HG03196 (cell line): ENCODE measurements around the gene DCAF12.
"Not testable (repeated sequence)": the region's sequence is repeated elsewhere in the genome, so short reads cannot be mapped to it uniquely, and the experiment has no call there.

ENCODE experiments used
- ATAC-seq: cut with Tn5 transposase; IDR thresholded peaks from one replicate; pipeline ENCODE4 v1.9.1; 2021; ENCODE audit not compliant: unreplicated experiment

The DCAF12 gene

DNA sequence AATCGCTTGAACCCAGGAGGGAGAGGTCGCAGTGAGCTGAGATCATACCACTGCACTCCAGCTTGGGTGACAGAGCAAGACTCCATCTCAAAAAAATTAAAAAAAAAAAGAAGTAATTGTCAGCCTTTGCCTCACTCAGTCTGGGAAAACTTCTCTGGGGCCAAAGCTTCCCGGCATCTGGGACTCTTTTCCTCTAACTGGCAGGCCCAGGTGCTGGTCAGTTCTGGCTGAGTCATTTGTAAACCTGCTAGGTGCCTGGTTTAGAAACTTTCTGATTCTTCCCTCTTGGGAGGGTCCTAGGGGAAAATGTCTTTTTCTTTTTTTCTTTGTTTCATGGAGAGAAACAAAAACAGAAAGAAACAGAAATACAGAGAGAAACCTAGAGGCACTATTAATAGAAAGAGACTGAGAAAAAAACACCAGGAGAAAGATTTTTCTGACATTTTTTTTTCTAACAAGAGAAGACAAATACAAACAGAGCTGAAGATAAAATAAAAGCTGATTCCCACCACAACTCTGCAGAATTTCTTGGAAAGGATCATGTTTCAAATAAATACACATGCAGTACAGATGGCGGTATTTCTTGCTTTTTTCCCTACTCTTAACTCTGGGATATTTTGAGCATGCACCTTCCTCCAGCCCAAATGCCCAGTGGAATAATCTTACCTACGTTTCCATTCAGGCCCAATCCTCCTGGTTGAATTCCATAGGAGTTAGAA is 55.7 kb downstream of the DCAF12 start:
- ATAC-seq, result no peak

DNA sequence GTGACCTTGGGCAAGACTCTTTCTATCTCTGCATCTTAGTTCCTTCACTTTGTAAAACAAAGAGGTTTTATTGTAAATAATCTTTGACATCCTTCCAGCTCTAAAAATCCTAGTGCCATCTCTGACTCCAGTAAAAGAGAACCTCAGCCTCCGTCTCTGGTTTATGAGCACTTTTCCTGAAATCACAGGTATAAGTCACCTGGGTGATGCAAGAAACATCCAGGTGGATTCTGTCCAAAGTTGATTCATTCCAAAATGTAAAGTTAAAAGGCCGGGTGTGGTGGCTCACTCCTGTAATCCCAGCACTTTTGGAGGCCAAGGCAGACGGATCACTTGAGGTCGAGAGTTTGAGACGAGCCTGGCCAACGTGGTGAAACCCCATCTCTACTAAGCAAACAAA is 56.7 kb downstream of the DCAF12 start:
- no peak for ATAC-seq

DNA sequence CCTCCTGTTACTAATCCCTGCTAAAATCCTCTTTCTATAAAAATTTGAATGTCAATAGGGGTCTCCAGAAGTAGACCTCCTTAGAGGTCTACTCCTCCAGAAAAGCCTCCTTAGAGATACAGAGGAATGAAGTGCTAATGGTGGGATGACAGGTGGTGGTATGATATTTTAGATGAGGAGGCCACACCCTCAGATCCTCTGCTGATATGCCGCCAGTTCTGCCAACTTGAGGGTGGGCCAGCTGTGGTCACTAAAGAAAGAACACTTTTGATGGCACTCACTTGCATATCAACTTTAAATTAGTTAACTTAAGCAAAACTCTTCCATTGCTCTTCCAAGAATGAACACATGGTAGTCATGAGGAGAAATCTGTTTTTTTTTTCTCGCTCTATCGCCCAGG is 61.0 kb downstream of the DCAF12 start:
- ATAC-seq, result no peak

DNA sequence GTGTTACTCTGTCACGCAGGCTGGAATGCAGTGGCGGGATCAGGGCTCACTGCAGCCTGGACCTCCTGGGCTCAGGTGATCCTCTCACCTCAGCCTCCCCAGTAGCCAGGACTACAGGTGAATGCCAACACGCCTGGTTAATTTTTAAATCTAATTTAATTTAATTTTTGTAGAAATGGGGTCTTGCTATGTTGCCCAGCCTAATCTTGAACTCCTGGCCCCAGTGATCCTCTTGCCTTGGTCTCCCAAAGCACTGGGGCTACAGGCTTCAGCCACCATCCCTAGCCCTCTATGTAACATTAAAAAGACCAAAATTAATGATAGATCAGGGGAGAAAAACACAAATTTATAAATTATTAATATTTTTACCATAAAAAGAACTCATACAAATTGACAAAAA is 66.5 kb downstream of the DCAF12 start:
- no peak for ATAC-seq

DNA sequence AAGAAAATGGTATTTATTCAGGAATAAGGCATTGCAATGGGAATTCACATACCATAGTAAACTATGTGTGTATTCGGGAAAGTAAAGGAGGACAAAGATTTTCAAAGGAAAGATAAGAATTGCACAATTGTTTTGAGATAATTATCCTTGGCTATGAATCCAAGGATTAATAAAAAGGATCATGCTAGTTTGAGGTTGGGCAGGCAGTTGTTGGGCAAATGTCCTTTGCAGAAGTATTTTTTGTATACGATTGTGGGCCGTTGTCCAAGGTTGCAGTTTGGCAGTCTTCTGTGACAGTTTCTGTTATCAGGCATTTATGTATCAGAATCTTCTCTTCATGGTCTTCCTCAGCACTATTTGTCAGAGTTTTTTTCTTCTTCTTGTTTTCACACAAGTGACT is 67.2 kb downstream of the DCAF12 start:
- ATAC-seq, result no peak

DNA sequence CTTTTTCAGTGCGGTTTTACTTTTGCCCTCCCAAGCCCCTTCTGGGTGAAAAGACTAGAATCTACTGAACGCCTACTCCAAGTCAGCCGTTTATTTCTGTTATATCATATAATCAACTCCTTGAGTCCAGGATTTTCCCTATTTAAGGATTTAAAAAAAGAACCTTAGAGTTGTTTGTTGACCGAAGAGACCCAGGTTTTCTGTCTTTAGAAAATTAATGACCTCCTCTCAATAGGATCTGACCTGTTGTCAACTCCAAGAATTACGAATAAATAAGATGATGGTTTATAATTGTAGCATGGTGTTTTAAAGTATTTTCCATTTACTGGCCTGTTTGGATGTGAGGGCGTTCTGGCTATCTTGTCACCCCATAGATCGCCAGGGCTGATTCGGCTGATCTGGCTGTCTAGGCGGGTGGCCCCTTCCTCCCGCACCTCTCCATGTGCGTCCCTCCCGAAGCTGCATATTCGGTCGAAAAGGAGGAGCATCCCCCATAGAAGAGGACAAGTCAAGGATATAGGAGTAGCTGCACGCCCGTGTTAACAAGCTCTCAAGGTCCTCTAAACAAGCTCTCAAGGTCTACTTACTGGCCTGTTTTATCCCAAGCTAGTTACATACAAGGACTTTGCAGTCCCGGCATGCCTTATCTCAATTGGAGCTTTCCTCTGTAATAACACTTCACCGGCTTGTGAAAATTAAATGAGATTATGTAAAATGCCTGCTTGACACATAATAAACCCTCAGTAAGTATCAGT is 76.7 kb downstream of the DCAF12 start:
- ATAC-seq, result no peak

DNA sequence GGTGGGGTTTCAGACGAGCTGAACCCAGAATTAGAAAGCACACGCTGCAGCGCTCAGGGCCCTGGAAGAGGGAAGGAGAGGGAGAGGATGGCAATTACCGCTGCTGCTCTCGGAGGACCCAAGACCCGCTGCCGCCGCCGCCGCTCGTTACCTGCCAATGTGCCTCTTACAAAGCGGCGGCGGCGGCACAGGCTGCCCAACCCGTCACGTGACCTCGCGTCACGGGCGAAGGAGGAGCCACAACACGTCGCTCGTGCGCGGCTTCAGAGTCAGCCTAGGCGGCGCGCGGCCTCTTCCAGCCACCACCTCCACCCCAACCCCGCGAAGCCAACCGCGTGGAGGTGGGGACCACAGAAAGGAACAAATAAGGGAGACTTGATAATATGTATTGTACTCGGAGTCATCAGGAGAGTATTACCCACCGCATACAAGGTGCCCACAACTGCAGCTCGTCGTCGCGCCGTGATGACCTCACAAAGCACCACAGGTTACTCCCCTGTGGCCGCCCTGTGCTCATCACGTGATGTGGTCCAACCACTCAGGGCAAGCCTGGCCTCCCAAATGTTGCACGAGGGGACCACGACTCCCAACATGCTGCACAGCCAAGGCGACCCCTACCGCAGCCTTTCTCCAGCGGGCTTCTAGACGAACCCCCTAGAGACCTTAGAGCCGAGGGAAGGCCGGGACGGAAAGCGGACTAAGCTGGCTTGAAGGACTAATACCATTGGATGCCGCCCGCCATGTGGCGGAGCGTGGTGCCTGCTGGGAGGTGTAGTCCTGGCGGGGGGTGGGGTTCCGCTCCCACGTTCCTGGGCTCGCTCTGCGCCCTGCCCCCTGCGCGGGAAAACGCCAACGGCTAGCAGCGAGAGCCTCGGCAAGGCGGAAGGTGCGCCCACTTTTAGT is 77.5 kb downstream of the DCAF12 start, which contains the start of gene UBAP2:
Gene UBAP2, minus strand, starts transcription at position 161 of the 903 bp plus-strand sequence. CDS start 31,739 bp downstream, outside the sequence.
- ATAC-seq, result peak; percentile 81

DNA sequence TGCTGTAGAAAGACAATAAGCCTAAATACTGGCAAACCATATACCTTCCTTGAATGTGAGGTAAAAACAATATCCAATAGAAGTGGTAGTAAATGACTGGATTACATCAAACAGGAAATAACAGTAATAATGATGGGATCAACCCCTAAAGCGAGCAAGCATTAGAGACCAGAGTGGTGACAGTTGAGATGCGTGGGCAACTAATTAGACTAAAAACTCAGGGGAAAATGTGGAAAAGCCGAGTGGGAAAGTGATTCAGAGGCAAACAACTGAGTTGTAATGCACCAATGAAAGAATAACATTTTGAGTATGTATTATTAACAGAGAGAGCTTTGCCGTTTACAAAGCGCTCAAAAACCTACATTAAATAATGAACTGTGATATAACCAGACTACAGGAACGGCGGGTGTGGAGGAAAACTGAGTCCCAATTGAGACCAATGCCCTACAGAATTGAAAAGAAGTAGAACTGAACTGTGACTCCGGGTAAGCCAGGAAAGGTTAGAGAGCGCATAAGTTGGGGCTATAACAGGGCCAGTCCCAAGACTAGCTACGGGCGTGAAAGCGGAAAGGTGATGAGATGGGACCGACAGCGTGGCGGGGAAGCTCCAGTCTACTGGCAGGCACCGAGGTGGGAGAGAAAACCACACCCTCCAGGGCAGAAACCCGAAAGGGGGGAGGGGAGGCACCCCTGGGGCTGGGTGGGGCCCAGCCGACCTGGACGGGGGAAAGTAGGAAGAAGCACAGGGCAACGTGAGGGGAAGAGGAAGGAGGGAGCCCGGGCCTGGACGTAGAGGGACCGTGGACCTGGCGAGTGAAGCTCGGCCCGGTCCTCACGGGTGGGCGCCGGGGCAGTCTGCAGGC is 78.4 kb downstream of the DCAF12 start:
- ATAC-seq, result peak; percentile 32

DNA sequence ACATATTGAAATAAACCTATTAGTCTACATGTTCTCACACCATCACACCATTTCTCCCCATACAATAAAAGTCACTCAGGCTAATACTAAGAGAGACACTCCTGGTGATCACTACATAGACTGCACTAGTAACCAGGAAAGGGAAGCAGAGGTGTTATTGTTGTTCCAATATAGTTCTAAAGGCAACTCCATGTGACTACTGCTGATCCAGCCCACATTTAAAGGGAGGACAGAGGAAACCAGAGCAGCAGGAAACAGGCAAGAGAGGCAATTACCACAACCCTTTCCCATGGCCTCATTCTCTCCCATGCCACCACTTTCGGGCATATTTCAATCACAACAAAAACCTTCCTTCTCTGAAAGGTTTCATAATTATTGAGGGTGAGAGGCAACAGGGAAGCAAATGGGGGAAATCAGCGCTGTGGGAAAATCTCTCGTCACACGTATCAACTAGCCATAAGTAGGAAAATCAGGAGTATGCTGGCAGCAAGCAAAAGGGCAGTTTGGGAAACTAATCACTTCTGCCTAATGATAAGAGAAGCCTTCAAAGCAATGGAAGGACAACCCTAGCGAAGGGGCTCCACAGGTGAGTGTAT is 79.6 kb downstream of the DCAF12 start:
- no peak for ATAC-seq

DNA sequence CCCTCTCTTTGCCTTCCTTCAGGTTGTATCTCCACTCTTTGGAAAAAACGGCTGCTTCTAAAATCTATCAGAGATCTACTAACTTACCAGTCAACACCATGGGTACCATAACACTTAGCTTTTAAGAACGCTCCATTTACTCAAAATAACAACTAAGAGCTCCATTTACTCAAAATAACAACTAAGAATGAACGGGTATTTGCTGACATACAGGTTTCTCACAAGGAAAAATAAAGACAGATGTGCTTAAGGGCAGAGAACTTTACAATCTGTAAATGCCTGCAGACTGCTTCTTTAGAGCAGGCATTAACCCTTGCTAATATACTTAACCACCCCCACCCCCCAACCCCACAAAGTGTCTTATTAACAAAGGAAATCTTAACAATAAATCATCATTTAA is 80.6 kb downstream of the DCAF12 start:
- no peak for ATAC-seq

DNA sequence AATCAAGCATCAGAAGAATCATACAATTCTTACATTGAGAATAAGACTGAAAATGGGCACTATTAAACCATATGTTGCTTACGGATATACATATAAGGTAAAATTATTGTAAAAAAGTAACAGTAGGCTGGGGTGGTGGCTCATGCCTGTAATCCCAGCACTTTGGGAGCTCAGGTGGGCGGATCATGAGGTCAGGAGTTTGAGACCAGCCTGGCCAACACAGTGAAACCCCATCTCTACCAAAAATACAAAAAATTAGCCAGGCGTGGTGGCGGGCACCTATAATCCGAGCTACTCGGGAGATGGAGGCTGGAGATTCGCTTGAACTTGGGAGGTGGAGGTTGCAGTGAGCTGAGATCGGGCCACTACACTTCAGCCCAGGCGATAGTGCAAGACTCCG is 84.4 kb downstream of the DCAF12 start:
- ATAC-seq, result not testable (repeated sequence)

DNA sequence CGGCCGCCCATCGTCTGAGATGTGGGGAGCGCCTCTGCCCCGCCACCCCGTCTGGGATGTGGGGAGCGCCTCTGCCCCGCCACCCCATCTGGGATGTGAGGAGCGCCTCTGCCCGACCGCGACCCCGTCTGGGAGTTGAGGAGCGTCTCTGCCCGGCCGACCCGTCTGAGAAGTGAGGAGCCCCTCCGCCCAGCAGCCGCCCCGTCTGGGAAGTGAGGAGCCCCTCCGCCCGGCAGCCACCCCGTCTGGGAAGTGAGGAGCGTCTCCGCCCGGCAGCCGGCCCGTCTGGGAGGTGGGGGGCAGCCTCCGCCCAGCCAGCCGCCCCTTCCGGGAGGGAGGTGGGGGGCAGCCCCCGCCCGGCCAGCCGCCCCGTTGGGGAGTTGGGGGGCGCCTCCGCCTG is 87.6 kb downstream of the DCAF12 start:
- ATAC-seq, result not testable (repeated sequence)

DNA sequence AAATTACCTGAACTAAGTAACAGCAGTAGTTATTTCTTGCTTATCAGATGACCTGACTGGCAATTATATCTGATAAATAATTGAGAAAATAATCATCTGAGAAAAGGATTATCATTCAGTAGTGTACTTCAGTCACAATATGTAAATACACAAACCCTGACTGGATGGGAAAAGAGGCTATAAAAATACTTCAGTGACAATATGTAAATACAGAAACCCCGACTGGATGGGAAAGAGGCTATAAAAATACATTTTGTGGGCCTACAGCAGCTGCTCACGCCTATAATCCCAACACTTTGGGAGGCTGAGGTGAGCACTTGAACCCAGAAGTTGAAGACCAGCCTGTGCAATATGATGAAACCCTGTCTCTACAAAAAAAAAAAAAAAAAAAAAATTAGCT is 88.9 kb downstream of the DCAF12 start:
- no peak for ATAC-seq

DNA sequence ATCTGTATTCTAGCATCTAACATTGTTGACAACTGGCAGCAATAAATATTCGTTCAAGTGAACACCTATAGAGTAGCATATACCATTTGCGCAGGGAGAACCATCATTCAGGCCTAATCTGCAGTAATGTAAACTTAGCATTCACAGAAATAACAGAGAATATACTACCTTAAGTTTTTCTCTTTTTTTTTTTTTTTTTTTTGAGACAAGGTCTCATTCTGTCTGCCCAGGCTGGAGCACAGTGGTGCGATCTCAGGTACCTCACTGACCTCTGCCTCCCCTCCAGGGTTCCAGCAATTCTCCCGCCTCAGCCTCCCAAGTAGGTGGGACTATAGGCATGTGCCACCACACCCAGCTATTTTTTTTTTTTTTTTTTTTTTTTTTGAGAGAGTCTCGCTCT is 89.9 kb downstream of the DCAF12 start:
- no peak for ATAC-seq
